Stimulated activated CD8-positive, alpha-beta memory T cell treated with anti-CD3 and anti-CD28 coated beads, Interleukin-15, amount 100 ng/mL, for 4 hours (primary cell): Measurements from ENCODE around the gene CCNC.
A peak's percentile ranks its signal among the peaks of the same experiment; 100 is the strongest.

Experiments
- DNase-seq, 2 donors: peaks; one replicate each; pipeline ENCODE4 v3.0.0-alpha.2; 2020; ENCODE audit warnings: low read depth in 2 of 2

Gene CCNC, protein sequence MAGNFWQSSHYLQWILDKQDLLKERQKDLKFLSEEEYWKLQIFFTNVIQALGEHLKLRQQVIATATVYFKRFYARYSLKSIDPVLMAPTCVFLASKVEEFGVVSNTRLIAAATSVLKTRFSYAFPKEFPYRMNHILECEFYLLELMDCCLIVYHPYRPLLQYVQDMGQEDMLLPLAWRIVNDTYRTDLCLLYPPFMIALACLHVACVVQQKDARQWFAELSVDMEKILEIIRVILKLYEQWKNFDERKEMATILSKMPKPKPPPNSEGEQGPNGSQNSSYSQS

DNA sequence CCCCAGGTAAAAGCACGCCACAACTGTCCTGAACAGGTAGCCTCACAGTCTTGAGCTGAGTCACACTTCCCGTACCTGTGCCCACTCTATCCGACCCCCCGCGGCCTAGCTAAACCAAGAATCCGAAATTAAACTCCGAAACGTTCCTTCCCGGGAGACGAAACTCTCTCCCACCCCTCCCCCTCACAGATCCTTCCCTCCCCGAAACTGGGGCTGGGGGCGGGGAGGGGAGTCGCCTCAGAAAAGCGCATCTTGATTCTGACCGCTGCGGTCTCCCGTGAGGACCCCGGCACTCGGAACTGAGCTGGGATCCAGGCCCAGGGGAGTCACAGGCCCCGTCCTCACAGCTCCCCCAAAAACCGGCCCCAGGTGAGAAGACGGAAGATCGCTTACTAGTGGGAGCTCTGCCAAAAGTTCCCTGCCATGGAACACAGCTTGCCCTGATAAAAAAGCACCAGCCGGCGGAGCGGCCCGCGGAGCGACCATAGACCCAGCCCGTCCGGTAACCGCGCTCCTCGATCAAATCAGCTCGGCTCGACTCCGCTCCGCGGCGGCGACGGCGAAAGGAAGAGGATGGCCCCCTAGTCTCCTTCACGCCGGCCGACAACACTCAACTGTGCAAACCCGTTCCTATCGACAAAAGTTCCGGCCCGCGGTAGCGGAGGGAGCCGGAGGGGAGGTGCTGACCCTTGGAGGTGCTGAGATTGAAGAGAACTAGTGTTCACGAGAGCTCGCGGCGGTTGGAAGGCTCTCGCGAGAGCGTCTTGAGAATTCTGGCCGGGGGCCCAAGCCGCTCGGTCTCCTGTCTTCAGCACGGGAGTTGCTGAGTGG lies at the start of gene CCNC:
Gene CCNC, minus strand, starts transcription at position 558 of the 831 bp plus-strand sequence. Its CDS starts 133 bp downstream, at position 425.
- peak; percentile 73 to 84 for DNase-seq

DNA sequence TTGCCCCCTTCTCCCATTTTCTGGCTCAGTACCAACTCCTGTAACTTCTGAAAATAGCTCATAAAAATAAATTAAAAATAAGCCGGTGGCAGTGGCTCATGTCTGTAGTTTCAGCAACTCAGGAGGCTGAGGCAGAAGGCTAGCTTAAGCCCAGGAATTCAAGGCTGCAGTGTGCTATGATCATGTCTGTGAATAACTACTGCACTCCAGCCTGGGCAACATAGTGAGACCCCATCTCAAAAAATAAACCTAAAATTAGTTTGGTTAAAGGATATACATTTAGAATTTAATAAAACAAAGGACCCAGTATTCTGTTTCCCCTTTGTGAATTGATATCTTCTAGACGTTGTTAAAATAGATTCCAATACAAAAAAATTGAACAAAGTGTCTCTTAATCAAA lies 48.7 kb upstream of the CCNC start:
- no peak for DNase-seq

DNA sequence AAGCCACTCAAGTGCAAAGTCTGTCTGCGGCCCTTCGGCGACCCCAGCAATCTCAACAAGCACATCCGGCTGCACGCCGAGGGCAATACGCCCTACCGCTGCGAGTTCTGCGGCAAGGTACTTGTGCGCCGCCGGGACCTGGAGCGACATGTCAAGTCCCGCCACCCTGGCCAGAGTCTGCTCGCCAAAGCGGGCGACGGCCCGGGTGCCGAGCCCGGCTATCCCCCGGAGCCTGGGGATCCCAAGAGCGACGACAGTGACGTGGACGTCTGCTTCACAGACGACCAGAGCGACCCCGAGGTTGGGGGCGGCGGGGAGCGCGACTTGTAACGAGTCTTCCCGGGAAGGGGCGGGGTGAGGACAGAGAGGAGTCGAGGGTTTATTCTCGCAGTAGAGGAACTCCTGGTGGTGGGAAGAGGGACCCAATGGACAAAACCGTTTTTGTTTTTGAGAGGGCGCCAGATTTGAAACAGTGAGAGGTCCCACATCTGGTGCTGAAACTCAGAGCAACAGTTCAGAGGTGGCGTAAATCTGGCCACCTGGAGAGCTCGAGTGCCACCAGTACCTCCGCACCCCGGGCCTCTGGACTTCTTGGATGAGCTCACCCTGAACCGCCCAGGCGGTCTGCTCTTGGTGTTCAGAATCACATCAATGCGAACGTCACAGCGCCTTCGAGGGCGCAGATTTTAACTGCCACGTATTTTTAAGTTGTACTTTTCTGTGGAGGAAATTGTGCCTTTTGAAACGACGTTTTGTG lies 46.1 kb upstream of the CCNC start:
- no peak for DNase-seq

DNA sequence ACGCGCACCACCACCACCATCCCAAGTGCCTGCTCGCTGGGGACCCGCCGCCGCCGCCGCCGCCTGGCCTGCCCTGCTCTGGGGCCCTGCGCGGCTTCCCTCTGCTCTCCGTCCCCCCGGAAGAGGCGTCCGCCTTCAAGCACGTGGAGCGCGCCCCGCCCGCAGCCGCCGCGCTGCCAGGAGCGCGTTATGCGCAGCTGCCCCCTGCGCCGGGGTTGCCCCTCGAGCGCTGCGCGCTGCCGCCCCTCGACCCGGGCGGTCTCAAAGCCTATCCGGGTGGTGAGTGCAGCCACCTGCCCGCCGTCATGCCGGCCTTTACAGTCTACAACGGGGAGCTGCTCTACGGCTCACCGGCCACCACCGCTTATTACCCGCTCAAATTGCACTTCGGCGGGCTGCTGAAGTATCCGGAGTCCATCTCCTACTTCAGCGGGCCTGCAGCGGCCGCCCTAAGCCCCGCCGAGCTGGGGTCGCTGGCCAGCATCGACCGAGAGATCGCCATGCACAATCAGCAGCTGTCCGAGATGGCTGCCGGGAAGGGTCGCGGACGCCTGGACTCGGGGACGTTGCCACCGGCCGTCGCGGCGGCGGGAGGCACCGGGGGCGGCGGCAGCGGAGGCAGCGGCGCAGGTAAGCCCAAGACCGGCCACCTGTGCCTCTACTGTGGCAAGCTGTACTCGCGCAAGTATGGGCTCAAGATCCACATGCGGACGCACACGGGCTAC lies 45.4 kb upstream of the CCNC start:
- DNase-seq = no peak

DNA sequence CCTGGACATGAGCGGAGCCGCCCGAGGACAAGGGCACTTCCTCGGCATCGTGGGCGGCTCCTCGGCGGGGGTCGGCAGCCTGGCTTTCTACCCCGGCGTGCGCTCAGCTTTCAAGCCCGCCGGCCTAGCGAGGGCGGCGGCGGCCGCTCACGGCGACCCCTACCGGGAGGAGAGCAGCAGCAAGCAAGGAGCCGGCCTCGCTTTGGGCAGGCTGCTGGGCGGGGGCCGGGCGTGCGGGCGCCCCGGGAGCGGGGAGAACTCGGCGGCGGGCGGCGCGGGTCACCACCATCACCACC lies 44.9 kb upstream of the CCNC start:
- DNase-seq = no peak

DNA sequence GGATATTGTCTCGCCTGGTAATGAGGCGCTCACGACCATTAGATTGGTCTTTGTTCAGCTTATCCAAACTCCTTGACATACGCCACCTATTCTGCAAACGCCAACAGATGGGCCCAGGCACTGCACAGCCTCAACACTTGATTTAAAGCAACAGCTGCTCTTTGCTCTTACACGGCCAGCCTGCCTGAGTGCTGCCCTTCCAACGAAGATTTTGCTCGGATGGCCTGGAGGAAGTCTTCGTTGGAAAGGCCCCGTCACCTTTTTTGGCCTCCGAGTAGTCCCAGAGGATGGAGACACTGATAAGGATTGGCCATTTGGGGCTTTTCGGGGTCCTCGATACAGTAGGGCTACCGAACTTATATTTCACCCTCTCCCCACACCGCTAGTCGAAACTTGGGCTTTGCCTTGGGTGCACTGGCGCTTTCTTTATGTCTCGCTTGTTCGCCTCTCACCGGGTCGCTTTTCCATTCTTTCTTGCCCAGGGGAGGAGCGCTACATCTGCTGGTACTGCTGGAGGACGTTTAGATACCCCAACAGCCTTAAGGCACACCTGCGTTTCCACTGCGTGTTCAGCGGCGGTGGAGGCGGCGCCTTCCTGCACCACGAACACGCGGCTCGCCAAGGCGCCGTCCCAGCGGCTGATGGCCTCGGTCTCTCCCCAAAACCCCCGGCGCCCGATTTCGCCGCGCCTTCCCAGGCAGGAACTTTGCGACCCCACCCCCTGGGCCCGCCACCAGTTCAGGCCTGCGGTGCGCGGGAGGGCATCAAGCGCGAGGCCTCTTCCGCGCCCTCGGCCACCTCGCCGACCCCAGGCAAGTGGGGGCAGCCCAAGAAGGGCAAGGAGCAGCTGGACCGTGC lies 44.3 kb upstream of the CCNC start:
- DNase-seq = no peak

DNA sequence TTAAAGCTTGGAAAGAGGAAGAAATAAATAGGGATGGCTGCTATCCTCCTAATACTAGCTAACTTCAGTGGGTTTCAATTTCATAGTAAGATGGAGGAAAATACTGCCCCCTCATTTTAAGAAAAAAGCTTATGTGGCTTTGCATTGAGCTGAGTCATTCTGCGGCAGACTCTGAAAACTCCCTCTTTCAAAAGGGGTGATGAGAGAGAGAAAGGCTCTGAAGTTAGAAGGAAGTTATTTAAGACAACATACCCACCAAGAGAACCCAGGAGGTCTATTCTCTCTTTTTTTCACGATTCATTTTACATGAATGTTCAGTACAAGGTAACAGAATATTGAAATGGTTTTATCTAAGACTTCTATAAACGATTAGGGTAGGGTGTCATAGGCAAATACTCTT lies 42.7 kb upstream of the CCNC start:
- DNase-seq = no peak

DNA sequence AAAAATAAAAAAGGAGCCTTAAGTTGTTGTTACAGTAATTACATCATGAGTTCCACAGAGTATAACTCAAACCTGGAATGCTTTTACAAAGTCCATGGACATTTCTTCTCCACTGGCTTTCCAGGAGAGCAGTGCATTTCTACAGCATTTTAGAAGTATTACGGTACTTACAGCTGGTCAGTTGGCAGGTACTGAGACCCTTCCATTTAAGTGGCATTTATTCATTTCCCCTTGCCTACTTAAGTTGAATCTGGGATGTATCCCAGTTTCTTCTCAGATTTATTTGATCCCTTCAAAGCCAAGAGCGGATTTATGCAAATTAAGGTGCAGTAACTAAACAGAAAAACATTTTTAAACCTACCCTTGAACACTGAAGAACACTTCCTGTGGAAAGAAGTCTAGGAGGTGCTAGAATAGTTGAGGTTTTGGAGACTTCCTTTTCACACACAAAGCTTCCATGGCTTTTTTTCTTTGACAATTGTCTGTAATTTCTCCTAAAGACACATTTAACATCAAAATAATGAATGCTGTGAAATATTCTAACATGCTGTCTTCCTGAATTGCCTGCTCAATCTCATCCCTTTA lies 41.5 kb upstream of the CCNC start:
- DNase-seq = no peak

DNA sequence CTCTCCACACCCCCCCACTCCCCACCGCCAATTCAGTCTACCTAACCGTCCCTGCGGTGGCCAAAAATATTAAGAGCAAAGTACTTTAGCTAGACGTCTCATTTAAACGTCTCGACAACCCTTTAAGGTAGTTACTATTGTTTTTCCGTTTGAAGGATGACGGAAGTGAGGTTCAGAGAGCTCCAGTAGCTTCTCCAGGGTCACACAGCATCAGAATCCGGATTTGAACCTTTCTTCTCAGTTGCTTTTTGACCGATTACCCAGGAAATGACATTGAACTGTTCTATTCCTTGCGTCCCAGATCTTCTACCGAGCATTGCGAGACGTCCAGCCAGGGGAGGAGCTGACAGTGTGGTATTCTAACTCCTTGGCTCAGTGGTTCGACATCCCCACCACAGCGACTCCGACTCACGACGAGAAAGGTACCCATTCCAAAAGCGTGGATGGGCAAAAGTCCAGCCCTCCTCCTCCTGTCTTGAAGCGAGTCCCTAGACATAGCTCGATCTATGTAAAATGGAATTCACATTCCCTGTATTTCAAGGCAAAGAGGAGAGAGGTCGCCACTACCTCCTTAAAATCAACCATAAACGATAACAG lies 40.5 kb upstream of the CCNC start:
- DNase-seq = no peak

DNA sequence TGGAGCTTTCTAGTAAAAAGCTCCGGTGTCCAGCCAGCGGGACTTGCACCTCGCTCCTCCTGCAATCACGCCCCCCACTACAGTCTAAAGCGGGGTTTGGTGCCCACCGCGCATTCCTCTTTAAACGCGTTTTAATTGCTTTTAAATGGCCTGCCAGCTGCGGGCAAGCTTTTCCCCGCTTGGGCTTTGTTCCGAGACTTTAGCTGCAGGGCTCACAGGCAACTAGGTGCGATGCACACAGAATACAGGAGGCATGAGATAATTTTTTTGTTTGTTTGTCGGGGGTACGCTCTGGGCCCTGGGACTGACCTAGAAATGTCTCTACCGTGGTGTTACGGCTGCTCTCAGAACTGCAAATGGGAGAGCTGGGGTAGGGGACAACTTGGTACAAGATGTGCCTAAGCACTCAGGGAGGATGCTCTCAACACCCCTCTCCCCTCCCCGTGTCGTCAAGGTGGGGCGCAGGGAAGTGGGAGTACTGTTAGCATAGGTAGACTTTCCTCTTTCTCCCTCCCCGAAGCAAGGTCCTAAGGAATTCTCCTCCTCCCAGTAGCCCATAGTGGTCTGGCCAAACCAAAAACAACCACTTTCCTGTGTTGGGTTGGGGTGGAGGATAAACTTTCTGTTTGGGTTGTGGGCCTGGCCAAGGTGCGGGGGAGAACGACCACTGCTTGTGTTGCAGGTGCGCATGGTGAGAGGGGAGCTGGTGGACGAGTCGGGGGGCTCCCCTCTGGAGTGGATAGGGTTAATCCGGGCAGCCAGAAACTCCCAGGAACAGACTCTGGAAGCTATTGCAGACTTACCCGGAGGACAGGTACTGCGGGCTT lies 39.8 kb upstream of the CCNC start:
- DNase-seq = no peak

DNA sequence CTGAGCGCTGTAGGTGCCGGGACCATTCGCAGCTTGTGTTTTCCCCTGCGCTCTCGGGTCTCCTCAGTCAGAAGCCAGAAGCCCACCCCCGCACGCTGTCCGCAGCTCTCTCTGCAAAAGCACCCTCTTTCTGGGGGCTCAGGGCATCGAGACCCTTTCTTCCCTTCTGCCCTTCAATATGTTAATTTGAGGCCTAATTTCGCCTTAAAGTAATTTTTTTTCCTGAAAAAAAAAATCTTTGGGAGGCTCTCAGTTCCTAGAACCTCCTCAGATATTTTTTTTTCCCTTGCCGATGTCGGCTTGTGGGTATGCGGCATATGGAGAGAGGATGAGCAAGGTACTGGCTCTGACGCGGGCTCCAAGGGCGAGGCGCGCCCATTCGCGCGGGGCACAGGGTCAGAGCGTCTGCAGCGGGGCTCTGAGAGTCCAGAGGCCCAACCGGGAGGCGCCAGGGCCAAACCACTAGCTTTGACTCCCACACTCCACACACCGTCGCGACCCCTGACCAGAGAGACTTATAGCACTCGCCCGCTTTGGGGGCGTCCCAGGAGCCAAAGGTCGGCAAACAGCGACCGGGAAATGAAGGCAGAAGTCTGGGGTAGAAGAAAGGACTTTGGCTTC lies 39.1 kb upstream of the CCNC start:
- DNase-seq = no peak

DNA sequence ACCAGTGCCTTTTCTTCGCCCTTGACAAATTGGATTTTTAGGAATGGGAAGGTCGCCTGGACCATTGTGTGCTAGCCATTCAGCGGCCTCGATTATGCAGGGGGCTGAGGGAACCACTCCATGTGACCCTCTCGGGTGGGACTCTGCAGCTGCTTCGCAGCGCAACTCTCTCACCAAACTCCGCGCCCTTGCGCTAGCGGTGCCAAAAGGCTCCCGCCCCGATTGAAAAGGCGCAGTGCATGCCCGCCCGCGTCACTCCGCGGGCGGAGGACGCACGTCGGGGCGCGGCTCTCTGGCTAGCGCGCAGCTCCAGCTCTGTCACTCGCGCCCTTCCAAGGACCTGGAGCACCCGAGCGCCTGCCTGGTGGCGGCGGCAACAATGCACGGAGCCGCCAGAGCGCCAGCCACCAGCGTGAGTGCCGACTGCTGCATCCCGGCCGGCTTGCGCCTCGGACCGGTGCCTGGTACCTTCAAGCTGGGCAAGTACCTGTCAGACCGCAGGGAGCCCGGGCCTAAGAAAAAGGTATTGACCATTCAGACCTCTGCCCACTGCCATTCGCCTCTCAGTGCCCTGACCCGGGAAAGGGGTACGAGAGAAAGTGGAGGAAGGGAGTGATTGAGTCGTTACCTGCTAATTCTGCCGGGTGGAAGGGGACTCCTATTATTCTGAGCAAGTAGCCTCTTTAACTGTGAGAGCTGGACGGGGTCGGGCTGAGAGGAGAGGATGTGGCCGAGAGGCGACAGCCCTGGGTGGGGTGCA lies 38.4 kb upstream of the CCNC start, which contains the start of gene PRDM13:
Gene PRDM13, plus strand, starts transcription at position 178 of the 760 bp plus-strand sequence. Its CDS starts 202 bp downstream, at position 380.
- DNase-seq = no peak

DNA sequence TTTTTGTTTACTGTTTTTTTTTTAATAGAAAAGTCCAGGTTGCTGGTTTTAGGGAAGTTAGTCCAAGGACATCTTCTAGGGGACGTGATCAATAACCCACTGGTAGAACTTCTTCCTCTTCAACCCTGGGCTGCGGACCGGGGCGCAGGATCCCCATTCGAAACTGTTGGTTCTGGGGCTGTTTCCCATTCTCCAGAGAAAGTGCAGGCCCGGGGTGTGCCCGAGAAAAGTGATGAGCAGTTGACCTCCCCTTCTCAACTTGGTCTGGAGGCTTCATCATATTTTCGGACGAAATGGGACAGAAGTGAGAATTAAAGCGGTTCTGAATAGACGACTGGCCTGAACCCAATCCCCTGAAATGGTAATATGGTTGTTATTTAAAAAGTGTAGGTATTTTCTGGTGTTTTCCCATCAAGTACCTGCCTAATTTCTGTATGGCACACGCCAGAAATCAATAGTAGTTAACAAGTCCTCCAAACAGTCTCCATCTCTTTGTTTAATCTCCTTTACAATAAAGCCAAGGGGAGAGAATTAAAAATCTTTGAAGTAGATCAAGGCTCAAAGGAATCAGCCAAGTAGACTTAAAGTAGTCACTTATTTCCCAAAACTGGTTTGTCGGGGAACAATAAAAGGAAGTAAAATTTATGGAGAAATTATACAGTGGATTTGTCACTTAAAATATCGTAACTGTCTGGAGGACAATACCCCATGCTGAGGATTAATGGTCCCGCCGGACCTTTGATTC lies 37.6 kb upstream of the CCNC start:
- no peak for DNase-seq

DNA sequence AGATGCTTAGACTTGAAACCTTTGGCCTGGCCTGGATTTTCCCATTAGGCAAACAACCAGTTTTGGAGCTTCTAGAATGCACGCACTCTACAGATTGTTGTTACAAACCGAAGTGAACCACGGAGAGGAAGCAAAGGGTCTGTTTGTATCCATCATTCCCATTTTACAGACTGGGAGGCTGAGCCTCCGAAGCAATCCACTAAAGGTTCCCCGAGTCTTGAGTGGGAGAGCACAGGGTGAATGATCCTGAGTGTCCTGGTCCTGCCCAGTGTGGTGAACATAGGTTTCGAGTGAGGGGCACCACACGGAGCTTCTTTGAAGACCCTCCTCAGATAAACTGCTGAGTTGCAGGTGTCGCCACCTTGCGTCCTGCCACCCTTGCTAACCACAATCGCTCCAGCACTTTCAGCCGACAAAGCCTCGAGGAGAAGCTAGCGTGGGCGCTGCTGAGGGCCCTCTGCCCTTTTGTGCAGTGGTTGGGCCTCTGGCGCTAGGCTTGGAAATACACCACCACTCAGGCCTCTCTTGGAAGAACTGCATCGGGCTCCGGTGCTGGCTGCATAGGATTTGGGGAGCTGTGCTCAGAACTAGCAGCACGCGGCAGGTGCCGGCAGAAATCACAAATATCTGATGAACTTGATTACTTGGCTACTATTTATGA lies 36.7 kb upstream of the CCNC start:
- no peak for DNase-seq

DNA sequence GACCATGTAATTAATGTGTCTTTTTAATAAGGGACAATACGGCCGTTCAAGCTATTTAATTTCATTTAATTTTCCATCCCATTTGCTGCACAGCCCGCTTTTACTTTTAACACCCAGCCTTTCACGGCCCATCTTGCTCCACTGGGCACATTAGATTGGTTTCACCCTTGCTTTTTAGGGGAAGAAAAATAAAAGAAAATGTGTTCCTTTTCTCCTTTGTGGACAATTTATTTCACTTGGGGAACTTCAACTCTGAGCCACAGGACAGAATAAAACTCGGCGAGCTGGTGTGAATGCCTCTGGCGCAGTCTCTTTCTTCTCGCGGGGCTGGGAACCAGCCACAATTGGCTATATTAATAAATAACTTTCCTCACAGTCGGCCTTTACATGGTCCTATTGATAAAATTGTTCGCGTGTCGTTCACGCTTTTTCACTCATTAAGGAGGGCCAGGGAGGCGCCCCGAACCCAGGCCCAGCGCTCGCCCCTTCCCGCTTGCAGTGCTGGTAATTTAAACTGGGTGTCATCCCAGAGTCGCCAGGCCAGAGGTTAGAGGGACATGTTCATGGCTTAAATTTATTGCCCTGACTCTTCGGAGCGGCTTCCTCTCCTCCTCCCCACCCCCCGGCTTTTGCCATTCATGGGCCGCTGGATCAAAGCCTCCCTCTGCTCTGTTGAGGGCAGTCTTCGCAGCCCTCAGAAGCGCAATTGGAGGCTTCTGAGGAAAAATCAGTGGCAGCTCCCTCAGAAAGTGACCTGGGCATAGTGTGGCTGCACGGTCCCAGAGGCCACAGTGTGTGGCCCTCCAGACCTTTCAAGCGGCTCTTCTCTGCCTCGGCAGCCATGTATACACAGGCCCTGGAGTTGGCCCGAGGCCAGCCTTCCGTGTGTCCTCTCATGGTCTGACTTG lies 36.0 kb upstream of the CCNC start:
- DNase-seq = no peak
